ENCODE results near the gene GRIK4.
A peak's percentile ranks its signal among the peaks of the same experiment; 100 is the strongest.
"Not testable (repeated sequence)": the region's sequence is repeated elsewhere in the genome, so short reads cannot be mapped to it uniquely, and the experiment has no call there.

GRIK4 gene

DNA sequence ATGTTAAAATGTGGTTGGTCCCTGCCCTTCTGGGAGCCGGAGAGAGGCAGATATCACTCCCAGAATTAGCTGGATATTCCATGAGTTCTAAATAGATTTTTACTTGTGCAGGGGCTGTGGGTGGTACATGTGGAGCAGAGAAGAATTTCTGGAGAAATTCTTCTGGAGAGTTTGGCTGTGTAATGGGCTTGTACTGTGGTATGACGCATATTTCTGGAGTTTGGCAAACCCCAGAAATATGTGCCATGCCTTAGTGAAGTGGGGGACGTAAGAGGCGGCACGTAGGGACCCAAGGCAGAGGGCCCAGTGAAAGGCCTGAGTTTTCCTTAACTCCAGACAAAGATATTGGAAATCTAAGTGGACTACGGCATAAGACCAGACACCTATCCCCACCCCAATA lies 461.1 kb downstream of the GRIK4 start:
- DNase-seq, result no peak

DNA sequence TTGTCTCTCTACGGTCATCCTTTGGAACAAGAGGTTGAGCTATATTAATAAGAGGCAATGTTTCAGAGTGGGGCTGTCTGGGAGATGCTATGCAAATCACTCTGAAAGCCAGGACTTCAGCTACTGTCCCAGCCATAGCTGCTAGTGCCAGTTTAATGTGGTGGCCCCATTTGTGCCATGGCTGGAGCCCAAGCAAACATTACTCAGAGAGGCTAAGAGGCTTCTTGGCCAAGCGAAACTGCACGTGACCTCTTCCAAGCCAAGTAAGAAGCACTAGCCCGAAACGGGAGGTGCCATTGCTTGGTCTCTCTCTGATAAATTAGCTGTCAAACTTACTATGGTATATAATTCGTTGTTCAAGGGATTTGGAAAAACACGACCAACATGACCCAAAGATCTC lies 462.0 kb downstream of the GRIK4 start:
- DNase-seq, result no peak

DNA sequence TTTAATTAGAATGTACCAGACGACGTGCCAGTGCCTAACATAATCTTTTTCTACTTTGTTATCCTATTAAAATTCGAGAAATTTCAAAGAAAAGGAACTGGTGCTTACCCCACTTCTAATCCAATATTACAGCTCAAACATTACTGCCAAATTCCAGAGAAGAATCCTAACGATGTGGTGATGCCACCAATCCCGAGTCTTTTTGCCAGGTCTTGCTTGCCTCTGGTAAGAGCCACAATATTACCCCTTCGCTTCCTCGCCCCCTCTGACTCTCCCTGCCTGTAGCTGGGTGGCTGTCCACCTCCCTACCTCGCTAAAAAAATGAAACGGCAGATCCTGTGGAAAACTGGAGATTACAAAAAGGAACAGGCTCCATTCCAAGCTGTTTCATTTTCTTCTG lies 462.9 kb downstream of the GRIK4 start:
- no peak for DNase-seq

DNA sequence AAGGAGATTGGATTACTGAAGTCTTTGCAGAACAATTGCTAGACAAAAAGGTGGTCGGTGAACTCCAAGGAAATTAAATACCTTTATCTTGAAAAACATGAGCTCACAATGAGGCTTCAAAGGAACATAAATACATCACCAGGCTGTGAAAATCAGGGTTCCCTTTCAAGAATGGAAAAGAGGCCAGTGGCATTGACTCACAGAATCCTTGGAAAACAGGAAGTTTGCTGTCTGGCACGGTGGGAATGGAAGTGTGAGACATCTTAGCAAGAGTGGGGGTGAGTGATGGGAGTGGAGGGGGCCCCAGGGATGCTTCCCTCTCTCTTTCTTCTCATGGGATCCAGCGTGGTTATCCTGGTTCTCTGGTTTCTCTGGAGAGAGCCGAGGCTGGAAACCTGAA lies 463.4 kb downstream of the GRIK4 start:
- no peak for DNase-seq

DNA sequence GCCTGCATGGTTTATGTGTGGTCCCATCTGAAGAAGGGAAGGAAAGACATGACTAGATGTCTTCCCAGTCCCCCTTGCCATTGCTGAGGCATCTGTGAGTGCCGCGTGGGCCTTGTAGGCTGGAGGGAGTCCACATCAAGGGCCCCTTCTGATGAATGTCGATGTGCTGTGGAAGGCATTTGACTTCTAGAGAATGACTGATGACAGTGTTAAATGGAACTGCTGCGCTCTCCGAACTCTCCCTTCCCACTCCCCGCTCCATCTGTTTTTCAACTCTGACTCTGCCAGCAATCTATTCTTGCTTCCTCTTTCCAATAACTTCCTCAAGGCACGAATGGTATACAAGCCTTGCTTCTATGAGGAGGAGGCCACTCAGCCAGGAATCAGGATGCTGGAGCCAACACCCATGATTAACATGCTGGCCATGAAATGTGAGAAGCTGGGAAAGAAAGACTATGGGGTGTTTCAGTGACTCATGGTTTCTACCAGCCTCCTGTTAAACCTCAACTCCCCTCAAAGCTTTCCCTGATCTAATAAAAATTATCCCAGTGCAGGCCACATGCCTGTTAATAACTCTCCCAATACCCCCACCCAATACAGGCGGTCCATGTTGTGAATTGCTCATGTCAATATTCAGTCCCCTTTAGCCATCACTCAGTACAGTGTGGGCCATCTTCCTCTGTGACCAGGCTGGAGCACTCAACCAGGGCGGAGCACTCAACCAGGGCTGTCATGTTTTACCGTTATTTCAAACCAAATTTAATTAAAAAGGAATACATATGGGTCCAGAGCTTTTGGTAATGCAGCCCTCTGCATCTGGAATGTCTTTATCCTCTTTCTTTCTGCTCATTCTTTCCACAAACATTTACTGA lies 466.0 kb downstream of the GRIK4 start:
- DNase-seq, result peak; percentile 9

DNA sequence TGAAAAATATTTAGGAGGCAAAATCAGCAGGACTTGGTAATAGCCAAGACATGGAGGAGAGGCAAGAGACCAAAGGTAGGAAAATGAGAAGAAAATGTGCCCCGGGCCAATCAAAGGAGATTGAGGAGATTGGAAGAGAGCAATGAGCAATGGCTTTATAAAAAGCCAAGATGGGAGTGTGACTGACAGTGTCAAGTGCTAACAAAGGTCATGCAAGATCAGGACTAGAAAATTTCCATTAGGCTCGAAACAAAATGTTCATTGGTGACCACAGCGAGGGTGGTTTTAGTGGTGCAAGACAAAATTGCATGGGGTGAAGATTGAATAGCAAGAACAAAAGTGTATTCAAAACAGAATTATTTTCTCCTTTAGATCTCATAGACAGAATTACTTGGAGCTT lies 467.2 kb downstream of the GRIK4 start:
- no peak for DNase-seq

DNA sequence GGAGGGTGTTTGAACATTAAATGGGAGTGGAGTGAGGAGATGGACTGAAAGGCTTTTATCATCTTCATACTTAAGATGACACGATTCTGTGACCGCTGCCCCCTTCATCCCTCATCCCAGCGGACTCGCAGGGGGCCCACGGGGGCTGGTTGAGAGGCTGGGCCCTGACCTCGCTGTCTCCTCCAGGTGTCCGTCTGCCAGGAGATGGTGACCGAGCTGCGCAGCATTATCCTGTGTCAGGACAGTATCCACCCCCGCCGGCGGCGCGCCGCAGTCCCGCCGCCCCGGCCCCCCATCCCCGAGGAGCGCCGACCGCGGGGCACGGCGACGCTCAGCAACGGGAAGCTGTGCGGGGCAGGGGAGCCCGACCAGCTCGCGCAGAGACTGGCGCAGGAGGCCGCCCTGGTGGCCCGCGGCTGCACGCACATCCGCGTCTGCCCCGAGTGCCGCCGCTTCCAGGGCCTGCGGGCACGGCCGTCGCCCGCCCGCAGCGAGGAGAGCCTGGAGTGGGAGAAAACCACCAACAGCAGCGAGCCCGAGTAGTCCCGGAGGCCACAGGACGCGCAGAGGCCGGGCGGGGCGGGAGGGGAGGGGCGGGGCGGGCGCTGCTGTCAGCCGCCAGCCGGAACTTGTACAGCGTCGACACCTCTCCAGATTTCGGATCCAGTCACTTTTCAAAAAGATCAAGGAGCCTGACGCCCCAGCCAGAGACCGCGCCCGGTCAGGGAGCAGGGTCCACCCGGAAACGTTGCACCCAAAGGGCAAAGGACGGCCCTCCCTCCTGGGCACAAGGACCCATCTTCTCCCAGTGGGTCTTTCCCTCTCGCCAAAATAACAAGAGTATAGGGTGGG lies 474.4 kb downstream of the GRIK4 start:
- peak; percentile 65 for DNase-seq

DNA sequence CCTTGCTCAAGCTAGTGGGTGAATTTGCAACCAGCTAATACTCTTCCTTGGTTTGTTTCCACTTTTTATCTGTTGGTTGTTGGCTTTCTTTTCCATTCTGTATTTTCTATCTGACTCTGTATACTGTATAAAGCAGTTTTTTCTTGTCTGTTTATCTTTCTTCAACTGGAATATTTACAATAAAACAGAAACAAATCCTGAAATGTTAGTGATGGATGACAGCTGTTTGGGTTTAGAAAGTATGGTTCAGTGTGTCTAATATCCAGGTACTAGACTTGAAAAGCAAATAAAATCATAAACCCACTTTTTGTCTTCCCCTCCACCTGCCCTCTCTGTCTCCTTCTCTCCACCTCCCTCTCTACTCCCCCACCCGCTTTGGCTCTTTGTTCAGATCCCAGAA lies 477.1 kb downstream of the GRIK4 start:
- no peak for DNase-seq

DNA sequence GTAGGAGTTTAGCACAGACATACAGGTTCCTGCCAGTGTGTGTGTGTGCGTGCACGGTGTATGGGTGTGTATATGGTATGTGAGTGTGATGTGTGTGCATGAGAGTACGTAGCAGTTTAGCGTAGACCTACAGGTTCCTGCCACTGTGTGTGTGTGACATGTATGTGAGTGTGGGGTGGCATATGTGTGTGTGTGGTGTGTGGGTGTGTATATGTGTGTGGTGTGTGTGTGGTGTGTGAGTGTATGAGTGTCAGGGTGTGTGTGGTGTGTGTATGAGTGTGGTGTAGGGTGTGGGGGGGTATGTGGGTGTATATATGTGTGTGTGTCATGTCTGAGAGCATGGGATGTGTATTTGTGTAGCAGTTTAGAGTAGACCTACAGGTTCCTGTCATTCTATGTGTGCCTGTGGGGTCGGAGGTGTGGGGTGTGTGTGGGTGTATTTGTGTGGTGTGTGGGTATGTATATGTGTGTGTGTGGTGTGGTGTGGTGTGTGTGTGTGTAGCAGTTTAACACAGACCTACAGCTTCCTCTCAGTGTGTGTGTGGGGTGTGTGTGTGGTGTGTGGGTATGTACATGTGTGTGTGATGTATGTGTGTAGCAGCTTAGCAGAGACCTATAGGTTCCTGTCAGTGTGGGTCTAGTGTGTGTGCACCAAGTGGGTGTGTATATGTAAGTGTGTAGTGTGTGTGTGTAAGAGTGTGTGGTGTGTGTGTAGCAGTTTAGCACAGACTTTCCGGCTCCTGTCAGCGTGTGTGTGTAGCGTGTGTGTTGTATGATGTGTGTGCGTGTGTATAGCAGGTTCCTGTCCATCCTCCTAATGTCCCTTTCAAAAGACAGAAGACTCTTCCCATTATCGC lies 480.5 kb downstream of the GRIK4 start:
- DNase-seq, result no peak

DNA sequence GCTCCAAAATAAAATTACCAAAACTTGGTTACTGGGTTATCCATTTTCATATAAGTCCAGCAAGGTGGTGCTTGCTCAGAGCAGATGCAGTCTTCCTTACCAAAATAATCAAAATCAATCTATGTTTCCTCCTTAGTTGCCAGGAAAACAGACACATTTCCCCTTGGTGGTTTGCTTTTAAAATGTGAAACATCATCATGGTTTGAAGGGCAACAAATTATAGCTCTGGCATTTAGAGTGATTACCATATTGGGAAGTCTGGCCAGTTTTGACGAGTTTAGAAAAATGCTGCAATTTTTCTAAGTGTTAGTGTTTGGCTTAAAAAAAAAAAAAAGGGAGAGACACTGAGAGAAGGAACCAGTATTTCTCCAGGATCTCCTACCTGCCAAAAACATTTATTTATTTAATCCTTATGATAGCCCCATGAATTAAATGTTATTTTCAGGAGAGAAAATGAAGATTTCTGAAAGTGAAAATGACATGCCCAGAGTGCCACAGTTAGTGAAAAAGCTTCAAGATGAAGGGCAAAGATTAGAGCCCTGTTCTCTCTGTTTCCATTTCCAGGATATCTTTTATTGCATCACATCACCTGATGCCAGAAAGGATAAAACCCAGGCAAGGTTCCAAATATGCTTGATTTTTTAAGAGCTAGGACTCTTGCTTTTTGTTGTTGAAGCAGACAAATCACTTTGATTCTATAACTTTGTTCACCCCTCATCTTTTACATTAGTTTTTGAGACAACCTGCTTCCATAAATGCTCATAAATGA lies 482.7 kb downstream of the GRIK4 start:
- no peak for DNase-seq

DNA sequence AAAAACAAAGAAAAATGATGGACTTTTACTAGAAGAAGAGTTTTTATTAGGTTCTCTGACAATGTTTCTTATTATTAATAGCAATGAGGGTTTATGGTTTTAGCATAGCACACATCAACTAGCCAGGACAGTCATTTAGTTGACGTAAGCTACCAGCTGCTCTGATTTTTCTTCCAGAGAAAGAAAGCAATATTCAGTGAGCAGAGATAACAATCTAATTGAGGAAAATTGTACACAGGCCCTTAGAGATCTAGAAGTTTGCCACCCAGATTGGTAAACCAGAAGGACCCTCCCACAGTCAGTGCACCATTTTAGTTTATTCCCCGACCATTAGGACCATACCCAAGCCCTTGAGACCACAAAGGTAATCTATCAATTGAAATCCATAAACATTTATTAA lies 483.6 kb downstream of the GRIK4 start:
- no peak for DNase-seq

DNA sequence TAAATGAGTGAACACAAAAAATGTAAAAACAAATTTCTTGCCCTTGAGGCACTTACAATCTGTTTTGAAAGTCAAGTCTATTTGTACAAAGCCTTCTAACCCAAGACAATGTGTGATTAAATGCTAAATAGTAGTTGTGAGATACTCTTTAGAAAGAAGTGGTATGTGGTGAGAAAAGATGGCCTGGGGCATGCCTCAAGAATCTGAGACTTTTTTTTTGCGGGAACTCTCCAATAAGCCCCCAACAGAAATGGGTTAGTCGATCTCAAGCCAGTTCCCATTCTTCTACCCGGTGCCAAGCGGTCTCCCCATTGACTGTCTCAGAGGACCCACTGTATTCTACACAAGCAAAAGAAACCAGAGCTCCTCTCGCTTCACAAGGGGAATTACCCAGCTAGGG lies 485.4 kb downstream of the GRIK4 start:
- DNase-seq, result no peak

DNA sequence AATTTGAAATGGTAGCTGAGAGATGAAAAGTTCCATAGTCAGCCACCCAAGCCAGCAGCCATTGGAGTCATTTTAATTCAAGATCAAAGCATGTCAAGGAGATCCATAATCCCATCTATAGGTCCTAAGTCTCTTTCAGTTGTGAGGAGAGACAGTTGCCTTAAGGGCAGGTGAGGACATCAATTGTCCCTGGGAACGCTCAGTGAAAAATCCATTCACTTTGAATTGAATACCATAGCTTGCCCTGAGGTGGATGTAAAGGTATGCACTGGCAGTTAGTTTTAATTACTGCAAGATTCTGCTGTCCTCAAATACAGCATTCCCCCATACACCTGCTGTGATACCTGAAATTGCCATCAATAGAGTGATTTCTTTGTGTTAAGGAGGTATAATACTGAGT lies 487.0 kb downstream of the GRIK4 start:
- DNase-seq, result no peak

DNA sequence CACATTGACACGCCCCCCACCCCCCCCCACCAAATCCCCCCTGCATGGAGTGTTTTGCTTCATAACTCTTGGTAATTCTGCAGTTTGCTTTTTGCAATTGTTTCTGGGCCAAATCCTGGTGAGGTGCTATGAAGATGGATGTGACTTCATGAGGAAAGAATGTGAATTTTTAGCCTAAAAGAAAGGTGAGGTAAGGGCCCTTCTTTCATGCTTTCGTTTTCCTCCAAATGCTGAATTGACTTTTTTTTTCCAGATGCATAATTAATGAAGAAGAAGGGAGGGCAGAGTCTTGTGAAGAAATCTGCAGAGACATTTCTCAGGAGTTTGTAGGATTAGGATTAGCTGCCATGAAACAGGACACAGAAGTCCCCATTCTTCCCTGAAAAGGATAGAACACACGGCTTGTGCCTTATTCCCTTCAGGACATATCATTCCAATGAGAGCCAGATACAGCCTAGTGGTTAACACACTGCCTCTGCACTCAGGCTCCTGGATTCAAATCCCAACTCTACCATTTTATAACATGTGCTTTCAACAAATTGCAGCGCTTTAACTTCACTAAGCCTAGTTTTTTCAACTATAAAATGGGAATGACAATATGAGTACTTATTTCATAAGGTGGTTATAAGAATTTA lies 492.8 kb downstream of the GRIK4 start:
- DNase-seq, result no peak

DNA sequence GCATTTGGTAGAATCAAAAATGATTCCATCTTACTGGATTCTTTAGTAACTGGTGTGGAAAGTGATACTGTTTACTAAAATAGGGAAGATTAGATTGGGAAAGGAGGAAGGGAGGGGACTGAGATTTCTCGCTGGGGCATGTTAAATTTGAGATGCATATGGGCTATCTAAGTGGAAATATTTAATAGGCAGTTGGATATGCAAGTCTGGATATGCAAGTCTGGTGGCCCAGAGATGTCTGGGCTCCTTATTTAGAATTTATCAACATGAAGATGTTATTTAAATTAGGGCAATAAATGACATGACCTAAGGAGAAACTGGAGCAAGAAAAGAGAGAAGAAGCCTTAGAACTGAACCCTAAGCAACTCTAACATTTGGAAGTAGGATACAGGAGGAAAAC lies 495.4 kb downstream of the GRIK4 start:
- DNase-seq, result no peak

DNA sequence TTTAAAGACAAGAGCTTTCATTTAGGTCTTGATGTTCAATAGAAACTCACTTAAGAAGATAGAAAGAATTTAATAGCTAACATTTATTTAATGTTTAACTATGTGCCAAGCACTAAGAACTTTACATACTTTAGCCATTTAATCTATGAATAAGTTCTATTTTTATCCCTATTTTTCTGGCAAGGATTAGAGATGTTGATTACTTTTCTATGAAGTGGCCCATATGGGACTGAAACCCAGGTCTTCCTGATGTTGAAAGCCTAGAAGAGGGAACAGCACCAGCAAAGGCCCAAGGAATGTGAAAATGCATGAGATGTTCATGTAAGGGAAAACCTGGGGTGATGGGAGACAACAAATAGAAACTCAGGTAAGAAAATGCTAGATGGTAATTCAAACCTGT lies 497.0 kb downstream of the GRIK4 start:
- no peak for DNase-seq

DNA sequence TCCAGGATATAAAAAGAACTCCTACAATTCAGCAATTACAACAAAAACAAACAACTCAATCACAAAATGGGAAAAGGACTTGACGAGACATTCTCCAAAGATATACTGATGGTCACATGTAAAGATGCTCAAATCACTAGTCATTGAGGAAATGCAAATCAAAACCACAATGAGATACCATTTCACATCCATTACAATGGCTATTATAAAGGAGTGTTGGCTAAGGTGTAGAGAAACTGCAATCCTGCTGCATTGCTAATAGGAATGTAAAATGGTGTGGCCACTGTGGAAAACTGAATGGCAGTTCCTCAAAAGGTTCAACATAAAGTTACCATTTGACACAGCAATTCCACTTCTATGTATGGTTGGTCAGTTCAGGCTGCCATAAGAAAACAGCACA lies 500.5 kb downstream of the GRIK4 start:
- no peak for DNase-seq

DNA sequence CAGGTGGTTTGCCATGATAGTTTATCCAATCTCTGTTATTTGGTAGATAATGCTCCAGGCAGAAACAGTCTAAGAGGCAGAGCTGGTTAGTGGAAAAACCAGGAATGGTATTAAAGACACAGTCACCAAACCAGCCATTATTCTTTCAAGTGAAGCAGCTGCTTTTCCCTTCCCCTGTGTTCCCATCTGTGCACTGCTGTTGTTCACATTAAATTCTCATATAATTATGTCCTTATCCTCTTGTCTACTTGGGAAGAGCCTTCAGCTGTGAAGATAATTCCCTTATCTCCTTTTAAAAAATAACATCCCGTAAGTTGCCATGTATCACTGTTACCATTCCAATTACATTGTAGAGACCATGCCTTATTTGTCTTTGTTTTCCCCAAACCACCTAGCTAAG lies 507.2 kb downstream of the GRIK4 start:
- no peak for DNase-seq

DNA sequence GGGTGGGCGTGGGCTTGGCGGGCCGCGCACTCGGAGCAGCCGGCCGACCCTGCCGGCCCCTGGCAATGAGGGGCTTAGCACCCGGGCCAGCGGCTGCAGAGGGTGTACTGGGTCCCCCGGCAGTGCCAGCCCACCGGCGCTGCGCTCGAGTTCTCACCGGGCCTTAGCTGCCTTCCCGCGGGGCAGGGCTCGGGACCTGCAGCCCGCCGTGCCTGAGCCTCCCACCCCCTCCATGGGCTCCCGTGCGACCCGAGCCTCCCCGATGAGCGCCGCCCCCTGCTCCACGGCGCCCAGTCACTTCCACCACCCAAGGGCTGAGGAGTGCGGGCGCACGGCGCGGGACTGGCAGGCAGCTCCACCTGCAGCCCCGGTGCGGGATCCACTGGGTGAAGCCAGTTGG lies 510.2 kb downstream of the GRIK4 start:
- DNase-seq, result not testable (repeated sequence)

DNA sequence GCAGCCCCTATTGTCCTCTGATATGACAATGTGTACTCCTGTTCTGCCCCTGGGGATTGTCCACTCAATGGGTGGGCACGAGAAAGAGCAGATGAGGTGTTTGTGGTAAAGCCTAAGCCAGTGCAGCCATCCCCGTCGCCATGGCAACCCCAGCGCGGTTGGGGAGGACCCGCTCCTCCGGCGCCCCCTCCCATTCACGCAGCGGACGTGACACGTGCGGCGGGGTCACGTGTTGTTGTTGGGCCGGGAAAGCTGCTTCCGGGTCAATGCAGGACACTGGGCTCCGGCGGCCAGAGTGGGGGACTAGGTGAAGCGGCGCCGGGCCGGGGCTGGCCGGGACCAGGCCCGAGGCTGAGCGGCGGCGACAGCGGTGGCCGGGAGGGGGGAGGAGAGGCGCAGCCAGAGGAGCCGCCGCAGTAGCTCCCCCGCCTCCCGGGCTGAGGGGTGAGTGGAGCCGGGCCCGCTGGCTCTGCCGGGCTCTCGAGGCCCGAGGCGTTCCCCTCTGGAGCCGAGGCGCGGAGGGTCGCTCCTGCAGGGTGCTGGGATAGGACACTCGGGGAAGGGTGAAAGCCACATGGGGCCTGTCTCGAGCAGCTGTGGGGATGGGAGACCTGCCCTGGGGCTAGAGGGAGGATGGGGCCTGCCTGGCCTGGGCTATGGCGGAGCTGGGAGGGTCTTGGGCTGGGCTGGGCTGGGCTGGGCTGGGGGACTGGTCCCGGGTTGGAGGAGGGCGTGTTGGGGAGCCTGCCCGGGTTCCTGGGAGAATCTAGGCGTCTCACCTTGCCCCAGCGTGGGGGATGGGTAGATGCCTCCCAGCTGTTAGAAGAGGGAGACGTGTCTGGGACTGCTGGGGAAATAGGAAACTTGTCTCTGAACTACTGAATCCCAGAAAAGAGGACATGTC lies 512.6 kb downstream of the GRIK4 start, which contains the start of gene TBCEL:
Gene TBCEL, plus strand, starts transcription at position 255 of the 904 bp plus-strand sequence. CDS start 21,589 bp downstream, outside the sequence.
- peak; percentile 86 for DNase-seq
